ENCODE measurements around the gene NAA60. TPM values are rescaled to one million over a fixed set of nuclear protein-coding genes. Genes with fewer than 3 reads are reported as not detected.

The NAA60 gene
- total RNA-seq, 1 donor from 2014 or later, result 27.1 TPM

GRCh38 chr16:3460121-3460520, 16.6 kb downstream of the NAA60 start:
- H3K36me3 ChIP-seq (ENCODE audit: control insufficient read depth, insufficient read depth, low read length), result no peaks in the 10 kb centered on the region
- TF ChIP-seq, protein P1, sequence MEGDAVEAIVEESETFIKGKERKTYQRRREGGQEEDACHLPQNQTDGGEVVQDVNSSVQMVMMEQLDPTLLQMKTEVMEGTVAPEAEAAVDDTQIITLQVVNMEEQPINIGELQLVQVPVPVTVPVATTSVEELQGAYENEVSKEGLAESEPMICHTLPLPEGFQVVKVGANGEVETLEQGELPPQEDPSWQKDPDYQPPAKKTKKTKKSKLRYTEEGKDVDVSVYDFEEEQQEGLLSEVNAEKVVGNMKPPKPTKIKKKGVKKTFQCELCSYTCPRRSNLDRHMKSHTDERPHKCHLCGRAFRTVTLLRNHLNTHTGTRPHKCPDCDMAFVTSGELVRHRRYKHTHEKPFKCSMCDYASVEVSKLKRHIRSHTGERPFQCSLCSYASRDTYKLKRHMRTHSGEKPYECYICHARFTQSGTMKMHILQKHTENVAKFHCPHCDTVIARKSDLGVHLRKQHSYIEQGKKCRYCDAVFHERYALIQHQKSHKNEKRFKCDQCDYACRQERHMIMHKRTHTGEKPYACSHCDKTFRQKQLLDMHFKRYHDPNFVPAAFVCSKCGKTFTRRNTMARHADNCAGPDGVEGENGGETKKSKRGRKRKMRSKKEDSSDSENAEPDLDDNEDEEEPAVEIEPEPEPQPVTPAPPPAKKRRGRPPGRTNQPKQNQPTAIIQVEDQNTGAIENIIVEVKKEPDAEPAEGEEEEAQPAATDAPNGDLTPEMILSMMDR (IDR thresholded peaks at IDR 0.05; ENCODE audit: insufficient read depth, low read length, poor library complexity, severe bottlenecking), result no peak
- no peak for DNase-seq (ENCODE audit: low read depth)
- no peak overlapping the region for H3K4me3 ChIP-seq (ENCODE audit: low read depth, low read length)
- H3K27me3 ChIP-seq (ENCODE audit: control insufficient read depth, insufficient read depth, low read length), result no peaks in the 10 kb centered on the region

- Histone ChIP-seq H3K36me3 (ENCODE audit: control insufficient read depth, insufficient read depth, low read length) (no peaks in the 10 kb centered on the region), H3K27me3 (ENCODE audit: control insufficient read depth, insufficient read depth, low read length) (no peaks in the 10 kb centered on the region), H3K4me3 (ENCODE audit: low read depth, low read length) (no peak overlapping the region)
- DNase-seq (ENCODE audit: low read depth), result no peak
- TF ChIP-seq, protein P1 (IDR thresholded peaks at IDR 0.05; ENCODE audit: insufficient read depth, low read length, poor library complexity, severe bottlenecking), result no peak
Observed at GRCh38 chr16:3460585-3460984, 17.1 kb downstream of the NAA60 start.

DNA sequence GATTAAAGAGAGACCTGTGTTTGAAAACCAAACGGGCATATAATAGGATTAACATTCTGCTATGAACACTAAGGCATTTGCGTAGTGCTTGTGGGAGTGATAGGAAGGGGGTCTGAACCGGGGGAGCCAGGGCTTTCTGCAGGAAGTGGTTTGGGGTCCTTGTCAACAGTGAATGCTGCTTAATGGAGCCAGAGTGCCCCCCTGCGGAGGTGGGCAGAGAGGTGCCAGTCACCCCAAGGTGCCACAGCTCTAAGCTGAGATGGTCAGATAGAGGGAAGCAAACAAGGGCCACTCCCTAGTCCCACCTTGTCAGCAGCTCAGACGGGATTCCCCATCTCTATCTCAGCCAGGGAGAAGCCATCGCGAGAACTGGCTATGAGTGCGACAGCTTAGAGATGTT, 17.7 kb downstream of the NAA60 start:
- Histone ChIP-seq H3K4me3 (ENCODE audit: low read depth, low read length) (no peak overlapping the region), H3K27me3 (ENCODE audit: control insufficient read depth, insufficient read depth, low read length) (no peaks in the 10 kb centered on the region), H3K36me3 (ENCODE audit: control insufficient read depth, insufficient read depth, low read length) (no peaks in the 10 kb centered on the region)
- TF ChIP-seq, protein P1 (IDR thresholded peaks at IDR 0.05; ENCODE audit: insufficient read depth, low read length, poor library complexity, severe bottlenecking), result no peak
- no peak for DNase-seq (ENCODE audit: low read depth)

DNA sequence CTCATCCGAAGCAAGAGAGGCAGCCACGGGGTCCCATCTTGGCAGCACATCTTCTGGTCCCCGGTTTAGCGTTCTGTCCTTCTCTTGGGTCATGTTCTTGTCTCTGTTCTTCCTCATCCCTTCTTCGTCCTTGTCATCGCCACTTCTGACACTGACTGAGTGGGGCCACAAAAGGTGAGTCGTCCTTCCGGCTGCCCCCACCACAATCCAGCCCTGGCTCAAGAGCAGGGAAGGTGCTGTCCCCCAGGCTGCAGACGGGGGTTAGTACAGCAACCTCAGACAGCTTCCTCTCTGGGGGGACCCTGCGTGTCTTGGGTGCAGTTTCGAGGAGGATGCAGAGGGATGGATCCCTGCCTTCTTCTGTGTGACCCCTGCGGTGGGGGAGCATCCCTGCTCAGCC, 21.8 kb downstream of the NAA60 start:
- no peak overlapping the region for H3K4me3 ChIP-seq (ENCODE audit: low read depth, low read length)
- no peaks in the 10 kb centered on the region for H3K36me3 ChIP-seq (ENCODE audit: control insufficient read depth, insufficient read depth, low read length)
- no peaks in the 10 kb centered on the region for H3K27me3 ChIP-seq (ENCODE audit: control insufficient read depth, insufficient read depth, low read length)
- no peak for DNase-seq (ENCODE audit: low read depth)
- TF ChIP-seq, protein P1 (IDR thresholded peaks at IDR 0.05; ENCODE audit: insufficient read depth, low read length, poor library complexity, severe bottlenecking), result no peak

DNA sequence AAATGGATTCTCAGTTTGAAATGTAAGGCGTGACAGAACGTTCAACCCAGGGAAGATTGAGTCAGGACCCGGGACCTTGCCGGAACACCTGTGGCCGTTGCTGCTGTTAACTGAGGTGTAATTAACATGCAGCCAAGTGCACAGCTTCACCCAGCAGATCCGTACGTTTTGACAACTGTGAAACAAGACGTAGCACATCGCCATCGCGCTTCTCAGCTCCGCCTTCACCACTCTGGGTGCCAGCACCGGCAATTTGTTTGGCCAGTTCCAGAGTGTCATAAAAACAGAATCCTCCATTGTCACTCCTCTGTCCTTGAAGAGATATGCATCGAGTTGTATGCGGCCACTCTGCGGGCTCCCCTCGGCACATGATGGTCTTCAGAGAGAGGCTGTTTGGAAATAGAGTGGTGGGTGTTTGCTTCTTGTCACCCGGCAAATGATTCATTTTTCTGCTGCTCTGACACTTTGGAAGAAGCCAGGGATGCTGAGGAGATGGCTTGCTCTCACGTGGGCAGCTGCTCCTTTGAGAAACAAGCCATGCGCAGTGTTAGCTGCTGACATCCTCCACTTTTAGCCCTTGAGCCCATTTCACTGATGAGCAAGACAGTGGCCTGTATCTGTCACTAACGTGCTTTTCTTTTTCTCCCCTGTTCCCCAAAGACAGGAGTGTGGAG, 22.6 kb downstream of the NAA60 start:
- Histone ChIP-seq H3K4me3 (ENCODE audit: low read depth, low read length) (no peak overlapping the region), H3K27me3 (ENCODE audit: control insufficient read depth, insufficient read depth, low read length) (no peaks in the 10 kb centered on the region), H3K36me3 (ENCODE audit: control insufficient read depth, insufficient read depth, low read length) (no peaks in the 10 kb centered on the region)
- TF ChIP-seq, protein P1 (IDR thresholded peaks at IDR 0.05; ENCODE audit: insufficient read depth, low read length, poor library complexity, severe bottlenecking), result no peak
- no peak for DNase-seq (ENCODE audit: low read depth)

GRCh38 chr16:3467182-3467581, 23.7 kb downstream of the NAA60 start:
- no peak for DNase-seq (ENCODE audit: low read depth)
- no peaks in the 10 kb centered on the region for H3K27me3 ChIP-seq (ENCODE audit: control insufficient read depth, insufficient read depth, low read length)
- H3K4me3 ChIP-seq (ENCODE audit: low read depth, low read length), result no peak overlapping the region
- TF ChIP-seq, protein P1 (IDR thresholded peaks at IDR 0.05; ENCODE audit: insufficient read depth, low read length, poor library complexity, severe bottlenecking), result no peak
- no peaks in the 10 kb centered on the region for H3K36me3 ChIP-seq (ENCODE audit: control insufficient read depth, insufficient read depth, low read length)
